Stimulated activated CD8-positive, alpha-beta memory T cell treated with anti-CD3 and anti-CD28 coated beads, Interleukin-15, amount 100 ng/mL, for 48 hours (primary cell): Measurements from ENCODE around the gene COMMD1.
"Not testable (repeated sequence)": the region's sequence is repeated elsewhere in the genome, so short reads cannot be mapped to it uniquely, and the experiment has no call there.

Experiments
- DNase-seq, 2 donors: peaks; one replicate each; pipeline ENCODE4 v3.0.0-alpha.2; 2020; ENCODE audit warnings: low read depth in 2 of 2

Gene COMMD1

GRCh38 chr2:61905372-61906185 is at the start of gene COMMD1:
COMMD1 (plus strand) TSS chr2:61905674; CDS start chr2:61905679, 5 bp downstream.
- DNase-seq: peak; percentile 75 to 77

GRCh38 chr2:61857224-61857623 is 48.2 kb upstream of the COMMD1 start:
- DNase-seq: no peak

GRCh38 chr2:61862085-61862484 is 43.4 kb upstream of the COMMD1 start:
- DNase-seq: no peak

- DNase-seq: not testable (repeated sequence)
These were observed 38.9 kb upstream of the COMMD1 start for GRCh38 chr2:61866482-61867089.

- no peak for DNase-seq
These were observed 29.1 kb upstream of the COMMD1 start for GRCh38 chr2:61876400-61876799.

GRCh38 chr2:61877571-61878245 is 27.8 kb upstream of the COMMD1 start:
- no peak for DNase-seq

- no peak for DNase-seq
These were observed 26.7 kb upstream of the COMMD1 start for GRCh38 chr2:61878761-61879160.

GRCh38 chr2:61879351-61879750 is 26.1 kb upstream of the COMMD1 start:
- DNase-seq: not testable (repeated sequence)

- DNase-seq: no peak
These were observed 22.6 kb upstream of the COMMD1 start for GRCh38 chr2:61882850-61883249.

- DNase-seq: no peak
These were observed 19.4 kb upstream of the COMMD1 start for GRCh38 chr2:61885896-61886603.

GRCh38 chr2:61887717-61888266 is 17.7 kb upstream of the COMMD1 start:
- no peak for DNase-seq

GRCh38 chr2:61888267-61889055 is 17.0 kb upstream of the COMMD1 start, which contains the start of gene CCT4:
CCT4 (minus strand) TSS chr2:61888656; CDS start chr2:61888507, 149 bp downstream.
- peak; percentile 80 to 84 for DNase-seq

GRCh38 chr2:61898810-61899209 is 6.7 kb upstream of the COMMD1 start:
- DNase-seq: no peak

- no peak for DNase-seq
These were observed 5.2 kb upstream of the COMMD1 start for GRCh38 chr2:61900281-61900680.

- no peak for DNase-seq
These were observed 654 bp downstream of the COMMD1 start for GRCh38 chr2:61906186-61906470.

- DNase-seq: no peak
These were observed 3.6 kb downstream of the COMMD1 start for GRCh38 chr2:61909116-61909515.

- no peak for DNase-seq
These were observed 5.1 kb downstream of the COMMD1 start for GRCh38 chr2:61910603-61911002.

GRCh38 chr2:61911510-61911909 is 6.0 kb downstream of the COMMD1 start:
- DNase-seq: no peak

- not testable (repeated sequence) for DNase-seq
These were observed 9.3 kb downstream of the COMMD1 start for GRCh38 chr2:61914794-61915193.

- no peak for DNase-seq
These were observed 15.1 kb downstream of the COMMD1 start for GRCh38 chr2:61920548-61920947.

GRCh38 chr2:61922714-61923113 is 17.2 kb downstream of the COMMD1 start:
- no peak for DNase-seq
